CD4-positive, alpha-beta memory T cell (primary cell): ENCODE data around the gene OPN1LW. TPM values are rescaled to one million over a fixed set of nuclear protein-coding genes. Genes with fewer than 3 reads are reported as not detected.
"Not testable (repeated sequence)": the region's sequence is repeated elsewhere in the genome, so short reads cannot be mapped to it uniquely, and the experiment has no call there.

Experiments used
- CTCF ChIA-PET: fragments of 350-600 bp; sonication (Branson Sonifier 250); formaldehyde crosslinking; loops from one replicate; lab custom pipeline; 2021; ENCODE audit warnings: inconsistent platforms; ENCODE audit not compliant: partially characterized antibody; lab: Charles Lee
- POLR2A ChIA-PET: fragments of 350-600 bp; sonication (Branson Sonifier 250); formaldehyde crosslinking; loops from one replicate; lab custom pipeline; 2021; ENCODE audit not compliant: partially characterized antibody; lab: Charles Lee
- DNase-seq, 5 donors: peaks; one replicate each; pipeline versions ENCODE4 v3.0.0 to v3.0.0-alpha.2; 2020 to 2022; ENCODE audit warnings: mixed read lengths in 1 of 5
- H3K27ac ChIP-seq: one replicate; pipeline ENCODE4 v1.7.0; 2013; ENCODE audit warnings: low read depth, low read length
- H3K27me3 ChIP-seq: 2 replicates; pipeline ENCODE4 v1.7.0; 2013; ENCODE audit warnings: mild to moderate bottlenecking, low read length, moderate library complexity; ENCODE audit not compliant: insufficient read depth
- H3K36me3 ChIP-seq: 2 replicates; pipeline ENCODE4 v1.7.0; 2013; ENCODE audit warnings: mild to moderate bottlenecking, low read length, moderate library complexity; ENCODE audit not compliant: insufficient read depth
- H3K4me1 ChIP-seq: 2 replicates; pipeline ENCODE4 v1.7.0; 2013; ENCODE audit warnings: mild to moderate bottlenecking, low read length, moderate library complexity; ENCODE audit not compliant: insufficient read depth
- H3K4me3 ChIP-seq, 2 donors: one replicate each; pipeline ENCODE4 v1.7.0; 2013; ENCODE audit warnings: low read length in 2 of 2, mild to moderate bottlenecking in 1 of 2
- H3K9me3 ChIP-seq, 2 donors: one replicate each; pipeline ENCODE4 v1.7.0; 2013; ENCODE audit warnings: low read length in 2 of 2, control low read depth in 1 of 2; ENCODE audit not compliant: control insufficient read depth in 1 of 2
- H3K27ac Mint-ChIP-seq, 7 donors: one replicate each; pipeline ENCODE4 v1.8.0; 2020 to 2021; ENCODE audit warnings: mixed read lengths in 7 of 7, mild to moderate bottlenecking in 6 of 7, inconsistent platforms in 3 of 7, moderate library complexity in 3 of 7
- H3K27me3 Mint-ChIP-seq, 2 donors: one replicate each; pipeline ENCODE4 v1.8.0; 2020 to 2021; ENCODE audit warnings: mixed read lengths in 2 of 2
- H3K36me3 Mint-ChIP-seq, 2 donors: one replicate each; pipeline ENCODE4 v1.8.0; 2020 to 2021; ENCODE audit warnings: mixed read lengths in 2 of 2, inconsistent platforms in 1 of 2, mild to moderate bottlenecking in 1 of 2
- H3K4me1 Mint-ChIP-seq, 4 donors: one replicate each; pipeline ENCODE4 v1.8.0; 2020 to 2021; ENCODE audit warnings: mixed read lengths in 4 of 4, mild to moderate bottlenecking in 1 of 4
- H3K4me3 Mint-ChIP-seq, 8 donors: one replicate each; pipeline ENCODE4 v1.8.0; 2020 to 2021; ENCODE audit warnings: mixed read lengths in 8 of 8, mild to moderate bottlenecking in 7 of 8, moderate library complexity in 6 of 8, inconsistent platforms in 3 of 8
- H3K9me3 Mint-ChIP-seq, 8 donors: one replicate each; pipeline ENCODE4 v1.8.0; 2020 to 2021; ENCODE audit warnings: mixed read lengths in 8 of 8, mild to moderate bottlenecking in 5 of 8, inconsistent platforms in 3 of 8, moderate library complexity in 1 of 8
- intact Hi-C: fragments of 100-400 bp; cut with micrococcal nuclease; formaldehyde crosslinking; loops from one replicate; pipeline ENCODE4 v1.15.1; 2023
- polyA plus RNA-seq, 2 donors: library from polyadenylated mRNA; unstranded; fragments of 300-500 nt; fragmentation: Illumina TruSeq; gene quantifications; one replicate each; pipeline ENCODE4 v1.2.3, GENCODE V29; 2021
- total RNA-seq, 2 experiments: library from RNA; stranded (reverse); gene quantifications; one replicate each; pipeline ENCODE4 v1.2.3, GENCODE V29; 2021

Gene OPN1LW
- total RNA-seq: not detected
- not detected for polyA plus RNA-seq

GRCh38 chrX:154144010-154144409 is at the start of gene OPN1LW:
TSS of gene OPN1LW (plus strand) at chrX:154144243. CDS start at chrX:154144284, 41 bp downstream.
- H3K4me1 Mint-ChIP-seq, H3K27me3 ChIP-seq, H3K27ac ChIP-seq, DNase-seq, H3K4me3 Mint-ChIP-seq, POLR2A ChIA-PET, CTCF ChIA-PET, intact Hi-C loops, H3K9me3 ChIP-seq, H3K36me3 Mint-ChIP-seq, H3K27me3 Mint-ChIP-seq, H3K4me1 ChIP-seq, H3K36me3 ChIP-seq, H3K9me3 Mint-ChIP-seq, H3K4me3 ChIP-seq: not testable (repeated sequence)
- H3K27ac Mint-ChIP-seq: peak within 1 kb of the TSS in 1 of 7 donors; percentile 19

GRCh38 chrX:154094833-154095232 is 49.2 kb upstream of the OPN1LW start:
- peaks cover 63% of the 10 kb centered on the region for H3K4me1 ChIP-seq

GRCh38 chrX:154096140-154097002 is 47.7 kb upstream of the OPN1LW start:
- no peaks in the 10 kb centered on the region for H3K9me3 Mint-ChIP-seq
- Histone ChIP-seq H3K4me1 (peaks cover 52% of the 10 kb centered on the region), H3K27ac (peak overlapping the region; percentile 96), H3K27me3 (no peaks in the 10 kb centered on the region), H3K4me3 (peak overlapping the region; percentile 75 to 76), H3K36me3 (no peaks in the 10 kb centered on the region), H3K9me3 (no peaks in the 10 kb centered on the region)
- no peaks in the 10 kb centered on the region for H3K27me3 Mint-ChIP-seq
- ChIA-PET CTCF (interaction anchor here (1.6 to 2.6 kb wide), 3 partner anchors 28 to 82 kb away, joined by 4 to 6 read pairs (median 5); no protein-coding TSS in a partner anchor), POLR2A (interaction anchor here (0.6 to 3.1 kb wide), 9 partner anchors 26 to 283 kb away, joined by 3 to 14 read pairs (median 5); partner anchors contain the start of gene EMD)
- peaks cover 33 to 62% (median 39%) of the 10 kb centered on the region in 4 donors for H3K4me1 Mint-ChIP-seq
- intact Hi-C loops: loop anchor here (5.0 to 10.0 kb wide), 4 partner anchors 72 to 398 kb away; partner anchors contain the start of genes EMD, FLNA and SLC10A3
- peaks cover 0 to 32% of the 10 kb centered on the region in 2 donors for H3K36me3 Mint-ChIP-seq
- peak overlapping the region; percentile 89 to 97 (median 96) for H3K4me3 Mint-ChIP-seq
- DNase-seq: peak in 2 of 5 donors; percentile 29 to 30
- peak overlapping the region; percentile 94 to 98 (median 97) for H3K27ac Mint-ChIP-seq

More at GRCh38 chrX:154094833-154095232, 49.2 kb upstream of the OPN1LW start:
- H3K27ac Mint-ChIP-seq: peak overlapping the region; percentile 72 to 97 (median 96)
- Histone ChIP-seq H3K27me3 (no peaks in the 10 kb centered on the region), H3K36me3 (no peaks in the 10 kb centered on the region), H3K27ac (peak overlapping the region; percentile 96), H3K9me3 (no peaks in the 10 kb centered on the region), H3K4me3 (peak overlapping the region; percentile 23 to 75)
- peaks cover 0 to 42% of the 10 kb centered on the region in 2 donors for H3K36me3 Mint-ChIP-seq
- DNase-seq: no peak
- no peaks in the 10 kb centered on the region for H3K27me3 Mint-ChIP-seq
- intact Hi-C loops: loop anchor here (5.0 to 10.0 kb wide), 5 partner anchors 38 to 400 kb away; partner anchors contain the start of genes EMD, FLNA and SLC10A3
- no peaks in the 10 kb centered on the region for H3K9me3 Mint-ChIP-seq
- CTCF ChIA-PET: interaction anchor here (0.7 to 2.6 kb wide), 6 partner anchors 38 to 279 kb away, joined by 3 to 8 read pairs (median 4); no protein-coding TSS in a partner anchor
- peak overlapping the region; percentile 89 to 97 (median 96) for H3K4me3 Mint-ChIP-seq
- POLR2A ChIA-PET: interaction anchor here (0.8 to 2.1 kb wide), 8 partner anchors 27 to 284 kb away, joined by 3 to 14 read pairs (median 4); partner anchors contain the start of gene EMD
- peaks cover 40 to 72% (median 48%) of the 10 kb centered on the region in 4 donors for H3K4me1 Mint-ChIP-seq

DNA sequence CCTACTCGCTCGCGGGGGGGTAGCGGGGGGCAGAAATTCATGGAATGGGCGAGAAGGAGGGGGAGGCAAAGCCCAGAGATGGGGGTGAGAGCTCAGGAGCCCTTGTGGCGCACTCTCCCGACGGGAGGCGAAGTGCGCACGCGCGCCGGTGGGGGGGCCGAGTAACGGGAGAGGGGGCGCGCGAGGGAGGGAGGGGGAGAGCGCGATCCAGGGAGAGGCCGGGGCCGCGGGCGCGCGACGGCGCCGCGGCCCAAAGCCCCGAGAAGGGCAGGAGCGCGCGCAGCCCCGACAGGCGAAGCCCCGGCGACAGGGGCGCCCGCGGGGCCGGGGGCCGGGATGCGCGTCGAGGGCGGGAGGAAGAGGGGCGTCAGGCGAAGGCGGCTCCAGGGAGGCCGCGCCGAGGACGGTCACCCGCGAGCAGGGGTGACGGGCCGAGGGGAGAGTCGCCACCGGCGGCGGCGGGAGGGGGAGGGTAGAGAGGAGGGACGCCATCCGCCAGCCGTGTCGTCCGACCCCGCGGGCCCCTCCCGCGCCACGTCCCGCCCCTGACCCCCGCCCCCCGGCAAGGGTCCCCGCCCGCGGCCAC is 46.9 kb upstream of the OPN1LW start:
- ChIA-PET CTCF (interaction anchor here (1.2 to 2.6 kb wide), 2 partner anchors 38 to 39 kb away, joined by 3 to 6 read pairs; no protein-coding TSS in a partner anchor), POLR2A (interaction anchor here (0.6 to 3.1 kb wide), 7 partner anchors 10 to 302 kb away, joined by 3 to 13 read pairs (median 4); partner anchors contain the start of gene RPL10)
- intact Hi-C loops: loop anchor here (5.0 to 10.0 kb wide), 4 partner anchors 72 to 398 kb away; partner anchors contain the start of genes EMD, FLNA and SLC10A3
- H3K4me3 ChIP-seq: peak overlapping the region; percentile 75 to 76
- H3K36me3 ChIP-seq: no peaks in the 10 kb centered on the region
- peaks cover 45% of the 10 kb centered on the region for H3K4me1 ChIP-seq
- peaks cover 32 to 55% (median 36%) of the 10 kb centered on the region in 4 donors for H3K4me1 Mint-ChIP-seq
- H3K9me3 Mint-ChIP-seq: peaks cover 0 to under 1% (median 0%) of the 10 kb centered on the region in 8 donors
- H3K27me3 Mint-ChIP-seq: no peaks in the 10 kb centered on the region
- peak overlapping the region; percentile 96 for H3K27ac ChIP-seq
- DNase-seq: peak; percentile 60 to 72 (median 71)
- peaks cover 0 to 28% of the 10 kb centered on the region in 2 donors for H3K36me3 Mint-ChIP-seq
- peak overlapping the region; percentile 89 to 97 (median 96) for H3K4me3 Mint-ChIP-seq
- H3K27me3 ChIP-seq: no peaks in the 10 kb centered on the region
- H3K9me3 ChIP-seq: no peaks in the 10 kb centered on the region
- peak overlapping the region; percentile 94 to 98 (median 97) for H3K27ac Mint-ChIP-seq

DNA sequence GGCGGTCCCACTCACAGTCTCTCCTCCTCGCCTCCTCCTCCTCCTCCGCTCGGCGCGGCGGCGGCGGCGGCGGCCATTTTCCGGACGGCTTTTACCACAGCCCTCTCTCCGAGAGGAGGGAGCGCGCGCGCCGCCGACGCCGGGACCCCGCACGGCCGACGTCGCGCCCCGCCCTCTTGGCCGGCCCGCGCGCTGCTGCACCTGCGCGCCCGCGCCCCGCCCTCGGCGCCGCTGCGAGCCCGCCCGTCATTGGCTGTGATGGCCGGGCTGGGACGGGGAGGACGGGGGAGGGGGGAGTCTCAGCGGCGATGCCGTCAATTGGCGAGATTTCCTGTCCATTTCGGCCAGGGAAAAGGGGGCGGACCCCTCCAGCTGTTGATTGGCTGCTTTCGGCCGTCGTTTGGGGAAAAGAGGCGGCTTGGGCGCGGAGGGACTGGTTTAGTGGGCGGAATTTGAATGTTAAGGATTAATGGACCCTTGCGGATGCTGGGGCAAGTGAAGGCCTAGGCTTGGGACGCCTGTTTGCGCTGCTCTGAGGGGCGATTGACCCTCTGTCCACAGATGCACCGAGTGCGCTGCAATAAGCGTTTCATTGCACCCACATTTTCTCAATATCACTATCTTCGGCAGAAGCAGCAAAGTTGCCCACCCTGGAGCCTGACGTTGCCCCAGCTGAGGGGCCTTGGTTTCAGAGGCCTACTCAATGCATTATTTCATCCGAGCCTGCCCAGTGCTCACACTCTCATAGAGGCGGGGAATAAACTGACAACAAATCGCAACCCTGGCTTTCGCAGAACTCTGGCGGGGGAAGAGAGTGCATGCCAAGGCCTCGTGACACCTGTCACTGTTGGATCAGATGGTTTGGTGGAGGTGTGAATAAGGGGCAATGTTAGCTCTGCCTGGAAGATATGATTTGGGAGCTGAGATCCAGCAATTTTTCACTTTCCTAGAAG is 46.2 kb upstream of the OPN1LW start, which contains the start of gene MECP2:
Gene MECP2 (minus strand): TSS at position 129 of the 953 bp plus-strand sequence.
- Mint-ChIP-seq H3K36me3 (peaks cover 0 to 21% of the 10 kb centered on the region in 2 donors), H3K27me3 (no peaks in the 10 kb centered on the region), H3K9me3 (peaks cover 0 to 2% (median 0%) of the 10 kb centered on the region in 8 donors), H3K27ac (peak within 1 kb of the TSS; percentile 94 to 98 (median 97)), H3K4me3 (peak within 1 kb of the TSS; percentile 89 to 97 (median 96)), H3K4me1 (peaks cover 25 to 47% (median 28%) of the 10 kb centered on the region in 4 donors)
- peak; percentile 87 to 89 (median 87) for DNase-seq
- Histone ChIP-seq H3K9me3 (no peaks in the 10 kb centered on the region), H3K36me3 (no peaks in the 10 kb centered on the region), H3K4me3 (peak within 1 kb of the TSS; percentile 75 to 76), H3K27ac (peak within 1 kb of the TSS; percentile 96), H3K4me1 (peaks cover 38% of the 10 kb centered on the region), H3K27me3 (no peaks in the 10 kb centered on the region)
- ChIA-PET POLR2A (interaction anchor here (0.7 to 3.1 kb wide), 10 partner anchors 9 to 301 kb away, joined by 3 to 13 read pairs (median 4); partner anchors contain the start of genes HCFC1 and RPL10), CTCF (interaction anchor here (1.2 kb wide), 1 partner anchor 38 kb away, joined by 3 read pairs; no protein-coding TSS in a partner anchor)
- intact Hi-C loops: loop anchor here (5.0 to 10.0 kb wide), 4 partner anchors 73 to 397 kb away; partner anchors contain the start of genes EMD, FLNA and SLC10A3
